Ovary (tissue), 3 donors: ENCODE results near the gene STX18.

Experiments
- CTCF ChIP-seq, 3 donors: fragments of 450-650 bp in 2 of 3; fragments of 200-600 bp in 1 of 3; IDR thresholded peaks; one replicate each; pipeline versions ENCODE4 v1.5.1 to v1.8.0; 2016 to 2022; ENCODE audit warnings: antibody characterized with exemption in 3 of 3, mild to moderate bottlenecking in 1 of 3
- EP300 ChIP-seq: sonication (generic); formaldehyde crosslinking; IDR thresholded peaks from one replicate; pipeline ENCODE4 v1.6.1; 2017; ENCODE audit warnings: antibody characterized with exemption
- POLR2A ChIP-seq: fragments of 450-650 bp; IDR thresholded peaks from one replicate; pipeline ENCODE4 v1.6.1; 2017; ENCODE audit warnings: antibody characterized with exemption, mild to moderate bottlenecking, moderate library complexity
- donor health status: DM: no; HTN: no; CAD: no.

- TF ChIP-seq CTCF (IDR thresholded peaks at IDR 0.05) (no peak), POLR2A (no peak), EP300 (no peak)
These were observed 9.3 kb downstream of the STX18 start for GRCh38 chr4:4532371-4533154.
